Activated CD8-positive, alpha-beta T cell treated with anti-CD3 and anti-CD28 coated beads for 36 hours (primary cell): ENCODE results near the gene NR2F1-AS1. TPM values are rescaled to one million over a fixed set of nuclear protein-coding genes. Genes with fewer than 3 reads are reported as not detected.

Source experiments
- ATAC-seq: fragments of 200-7000 bp; cut with Tn5 transposase; one replicate; pipeline ENCODE4 v1.10.0; 2021; ENCODE audit warnings: mild to moderate bottlenecking, moderate library complexity
- CTCF ChIA-PET: fragments of 350-600 bp; sonication (Branson Sonifier 250); formaldehyde crosslinking; loops from one replicate; lab custom pipeline; 2021; ENCODE audit warnings: antibody characterized with exemption; lab: Charles Lee
- POLR2A ChIA-PET: fragments of 350-600 bp; sonication (Branson Sonifier 250); formaldehyde crosslinking; loops from one replicate; lab custom pipeline; 2021; ENCODE audit warnings: antibody characterized with exemption; lab: Charles Lee
- DNase-seq: peaks from one replicate; pipeline ENCODE4 v3.0.0-alpha.2; 2020
- H3K27ac Mint-ChIP-seq: one replicate; pipeline ENCODE4 v1.8.0; 2021; ENCODE audit warnings: mild to moderate bottlenecking, mixed read lengths
- H3K27me3 Mint-ChIP-seq: one replicate; pipeline ENCODE4 v1.8.0; 2021; ENCODE audit warnings: mixed read lengths
- H3K36me3 Mint-ChIP-seq: one replicate; pipeline ENCODE4 v1.8.0; 2021; ENCODE audit warnings: low read depth, mixed read lengths
- H3K4me1 Mint-ChIP-seq: one replicate; pipeline ENCODE4 v1.8.0; 2021; ENCODE audit warnings: low read depth, mixed read lengths
- H3K4me3 Mint-ChIP-seq: one replicate; pipeline ENCODE4 v1.8.0; 2021; ENCODE audit warnings: mild to moderate bottlenecking, moderate library complexity, mixed read lengths
- H3K9me3 Mint-ChIP-seq: one replicate; pipeline ENCODE4 v1.8.0; 2021; ENCODE audit warnings: mixed read lengths
- CTCF ChIP-seq: fragments of 200-600 bp; IDR thresholded peaks from one replicate; pipeline ENCODE4 v1.8.0; 2022; ENCODE audit warnings: antibody characterized with exemption, mild to moderate bottlenecking
- intact Hi-C: fragments of 100-400 bp; cut with micrococcal nuclease; formaldehyde crosslinking; loops from one replicate; pipeline ENCODE4 v1.10.0; 2022
- total RNA-seq, 2 experiments: library from RNA; stranded (reverse); gene quantifications; one replicate each; pipeline ENCODE4 v1.2.3, GENCODE V29; 2021

The NR2F1-AS1 gene
- total RNA-seq, 2 experiments from 2014 or later: not detected

GRCh38 chr5:93603793-93604643 lies 23.0 kb upstream of the NR2F1-AS1 start:
- no peak for TF ChIP-seq CTCF
- intact Hi-C loops: no loop called here
- ATAC-seq: no peak
- Mint-ChIP-seq H3K36me3 (peaks cover 2% of the 10 kb centered on the region), H3K4me3 (no peak overlapping the region), H3K27ac (no peak overlapping the region), H3K4me1 (peaks cover 10% of the 10 kb centered on the region), H3K9me3 (no peaks in the 10 kb centered on the region), H3K27me3 (peaks cover 53% of the 10 kb centered on the region)
- DNase-seq: no peak
- CTCF ChIA-PET: interaction anchor here (0.7 to 0.8 kb wide), 2 partner anchors 13 to 147 kb away, joined by 3 to 4 read pairs; no protein-coding TSS in a partner anchor
- POLR2A ChIA-PET: no interaction called here

- Mint-ChIP-seq H3K4me3 (no peak overlapping the region), H3K27ac (no peak overlapping the region), H3K4me1 (peaks cover 10% of the 10 kb centered on the region), H3K27me3 (peaks cover 46% of the 10 kb centered on the region), H3K9me3 (no peaks in the 10 kb centered on the region), H3K36me3 (peaks cover 2% of the 10 kb centered on the region)
- DNase-seq (no peak), ATAC-seq (no peak)
- TF ChIP-seq CTCF: no peak
- intact Hi-C loops: no loop called here
- ChIA-PET CTCF (interaction anchor here (0.7 to 1.6 kb wide), 5 partner anchors 12 to 1134 kb away, joined by 3 to 4 read pairs (median 3); no protein-coding TSS in a partner anchor), POLR2A (no interaction called here)
These were observed 22.2 kb upstream of the NR2F1-AS1 start for GRCh38 chr5:93603078-93603792.

- H3K36me3 Mint-ChIP-seq: peaks cover 2% of the 10 kb centered on the region
- no peak for TF ChIP-seq CTCF
- H3K9me3 Mint-ChIP-seq: no peaks in the 10 kb centered on the region
- intact Hi-C loops: no loop called here
- H3K27me3 Mint-ChIP-seq: peaks cover 48% of the 10 kb centered on the region
- no peak overlapping the region for H3K27ac Mint-ChIP-seq
- no peak for DNase-seq
- CTCF ChIA-PET: interaction anchor here (0.8 to 2.4 kb wide), 6 partner anchors 10 to 1135 kb away, joined by 3 to 7 read pairs (median 4); partner anchors contain the start of gene NR2F1
- H3K4me3 Mint-ChIP-seq: no peak overlapping the region
- no peak for ATAC-seq
- POLR2A ChIA-PET: no interaction called here
- H3K4me1 Mint-ChIP-seq: peaks cover 4% of the 10 kb centered on the region
These were observed 21.4 kb upstream of the NR2F1-AS1 start for GRCh38 chr5:93602241-93603077.

- Mint-ChIP-seq H3K36me3 (peaks cover 2% of the 10 kb centered on the region), H3K27me3 (peaks cover 49% of the 10 kb centered on the region), H3K27ac (no peak overlapping the region), H3K9me3 (no peaks in the 10 kb centered on the region), H3K4me3 (no peak overlapping the region), H3K4me1 (peaks cover 2% of the 10 kb centered on the region)
- intact Hi-C loops: no loop called here
- ChIA-PET CTCF (interaction anchor here (1.3 to 2.4 kb wide), 5 partner anchors 11 to 199 kb away, joined by 3 to 13 read pairs (median 5); partner anchors contain the start of gene NR2F1), POLR2A (no interaction called here)
- no peak for TF ChIP-seq CTCF
- ATAC-seq: no peak
- DNase-seq: no peak
These were observed 20.8 kb upstream of the NR2F1-AS1 start for GRCh38 chr5:93601802-93602155.
